K562 (cell line): Measurements from ENCODE around the gene CPTP. TPM values are rescaled to one million over a fixed set of nuclear protein-coding genes. Genes with fewer than 3 reads are reported as not detected.

Experiments used
- ARID1B ChIP-seq: fragments of 450-650 bp; IDR thresholded peaks from 2 replicates; pipeline ENCODE4 v1.6.1; 2016; ENCODE audit warnings: antibody characterized with exemption, mild to moderate bottlenecking, inconsistent platforms
- ATF2 ChIP-seq: sonication (generic); formaldehyde crosslinking; IDR thresholded peaks from 2 replicates; pipeline ENCODE4 v1.8.1; 2022; ENCODE audit warnings: missing genetic modification reagents
- CTCFL ChIP-seq: IDR thresholded peaks from 2 replicates; pipeline ENCODE4 v1.6.1; 2011; ENCODE audit warnings: borderline replicate concordance, low read depth, mild to moderate bottlenecking, moderate library complexity, low read length; ENCODE audit not compliant: insufficient read depth, poor library complexity, severe bottlenecking
- FOXA1 ChIP-seq: fragments of 450-650 bp; IDR thresholded peaks from 2 replicates; pipeline ENCODE4 v1.6.1; 2016; ENCODE audit warnings: mild to moderate bottlenecking, borderline replicate concordance
- FOXA3 ChIP-seq, 2 experiments: fragments of 450-650 bp in 1 of 2; sonication (generic) in 1 of 2; formaldehyde crosslinking; IDR thresholded peaks in 1 of 2; conservative IDR thresholded peaks in 1 of 2; 2 replicates each; pipeline versions ENCODE4 v1.4.0 to v1.8.0; 2020 to 2022; ENCODE audit warnings: mild to moderate bottlenecking in 2 of 2, missing genetic modification reagents in 1 of 2
- HDAC3 ChIP-seq: fragments of 450-650 bp; IDR thresholded peaks from 2 replicates; pipeline ENCODE4 v1.6.1; 2018; ENCODE audit warnings: borderline replicate concordance, mild to moderate bottlenecking, moderate library complexity; ENCODE audit not compliant: partially characterized antibody
- HNRNPH1 ChIP-seq: fragments of 200-400 bp; formaldehyde crosslinking; optimal IDR thresholded peaks from 2 replicates; pipeline ENCODE3; 2017; ENCODE audit warnings: low read depth, mild to moderate bottlenecking, low read length, moderate library complexity
- IRF2 ChIP-seq: sonication (generic); formaldehyde crosslinking; IDR thresholded peaks from 2 replicates; pipeline ENCODE4 v1.8.1; 2022; ENCODE audit warnings: mild to moderate bottlenecking, missing genetic modification reagents
- KLF10 ChIP-seq: fragments of 250-450 bp; sonication (Bioruptor Pico); IDR thresholded peaks from 2 replicates; pipeline ENCODE4 v1.6.1; 2021; ENCODE audit warnings: matching md5 sums
- NRF1 ChIP-seq, 2 experiments: fragments of 450-650 bp; IDR thresholded peaks in 1 of 2; conservative IDR thresholded peaks in 1 of 2; 2 replicates each; pipeline ENCODE4 v1.6.1; 2014; ENCODE audit warnings: mild to moderate bottlenecking in 2 of 2
- PATZ1 ChIP-seq: fragments of 250-450 bp; sonication (Bioruptor Pico); IDR thresholded peaks from 2 replicates; pipeline ENCODE4 v1.5.0; 2020; ENCODE audit warnings: mild to moderate bottlenecking, borderline replicate concordance
- SIRT6 ChIP-seq: IDR thresholded peaks from one replicate; pipeline ENCODE4 v1.6.1; 2012; ENCODE audit warnings: low read depth, mild to moderate bottlenecking, control low read depth, inconsistent platforms, low read length, moderate library complexity
- SMARCA5 ChIP-seq: fragments of 450-650 bp; IDR thresholded peaks from 2 replicates; pipeline ENCODE4 v1.6.1; 2016
- SOX6 ChIP-seq: fragments of 450-650 bp; IDR thresholded peaks from 2 replicates; pipeline ENCODE4 v1.6.1; 2014; ENCODE audit warnings: mild to moderate bottlenecking
- TCF7L2 ChIP-seq: fragments of 150-350 bp; IDR thresholded peaks from 2 replicates; pipeline ENCODE4 v1.6.1; 2016; ENCODE audit warnings: low read depth, mild to moderate bottlenecking, low read length, moderate library complexity
- WHSC1 ChIP-seq: IDR thresholded peaks from one replicate; pipeline ENCODE4 v1.6.1; 2012; ENCODE audit warnings: low read length, control low read depth, inconsistent platforms
- YY1 ChIP-seq, 3 experiments: IDR thresholded peaks; 2 replicates each; pipeline ENCODE4 v1.6.1; 2011; ENCODE audit warnings: low read length in 2 of 3, mild to moderate bottlenecking in 2 of 3, moderate library complexity in 2 of 3, borderline replicate concordance in 1 of 3, control low read depth in 1 of 3, low read depth in 1 of 3; ENCODE audit not compliant: insufficient read depth in 3 of 3, insufficient replicate concordance in 2 of 3, control insufficient read depth in 1 of 3, insufficient read length in 1 of 3; ENCODE audit errors: extremely low read depth in 1 of 3
- ZBTB26 ChIP-seq: fragments of 450-650 bp; formaldehyde crosslinking; IDR thresholded peaks from 2 replicates; pipeline ENCODE4 v1.4.0; 2022; ENCODE audit warnings: missing genetic modification characterization
- ZNF584 ChIP-seq: fragments of 200-800 bp; sonication (Bioruptor generic); IDR thresholded peaks from 2 replicates; pipeline ENCODE4 v1.6.1; 2016; ENCODE audit warnings: low read depth, mild to moderate bottlenecking, missing genetic modification characterization, missing compliant biosample characterization
- ZNF780A ChIP-seq: fragments of 250-450 bp; sonication (Bioruptor Pico); IDR thresholded peaks from 2 replicates; pipeline ENCODE4 v1.5.0; 2021; ENCODE audit warnings: mild to moderate bottlenecking
- polyA plus RNA-seq, 8 experiments: library from polyadenylated mRNA; depleted of rRNA in 4 of 8; stranded (reverse) in 5 of 8; unstranded in 3 of 8; fragments of >200 nt; fragmentation: Nextera tagmentation in 2 of 8; fragmentation: Illumina TruSeq in 1 of 8; extraction: Ambion mirVana in 2 of 8; extraction: Trizol in 1 of 8; gene quantifications; 2 replicates each; pipeline versions ENCODE4 v1.2.1 to v1.2.3, GENCODE V29; 2011 to 2014; ENCODE audit warnings: inconsistent platforms in 1 of 8, missing spikeins in 1 of 8
- total RNA-seq, 7 experiments: library from RNA; depleted of rRNA in 6 of 7; stranded (reverse); fragments of >200 nt in 6 of 7; fragmentation: Illumina TruSeq in 2 of 7; extraction: Trizol in 2 of 7; gene quantifications; 2 replicates each; pipeline versions ENCODE4 v1.2.1 to v1.2.3, GENCODE V29; 2011 to 2021; ENCODE audit warnings: low replicate concordance in 1 of 7

CPTP gene
- total and polyA plus RNA-seq, 9 of the 15 experiments (the other 6 are each of a cell fraction or from before 2014, with no cell fraction given), result 0.11 to 25.8 (median 3.5) TPM

- TF ChIP-seq ZNF780A (CRISPR knock-in tag) (no peak), FOXA1 (no peak), SIRT6 (peak; percentile 16), ZNF584 (CRISPR knock-in tag) (peak; percentile 83), SOX6 (peak; percentile 89), ZBTB26 (CRISPR knock-in tag) (peak; percentile 82), TCF7L2 (0 out of 2 replicates have a peak, but pooled peaks have one; percentile 63), HNRNPH1 (no peak), SMARCA5 (no peak), ATF2 (no peak), ARID1B (no peak; the same call in 1 of the 2 replicates), KLF10 (CRISPR knock-in tag) (no peak), WHSC1 (no peak), CTCFL (peak; percentile 92), NRF1 (conservative IDR thresholded peaks at IDR 0.05 in 1 of 2, IDR thresholded peaks at IDR 0.05 in 1 of 2) (peak; percentile 47 to 66; a peak in 3 of 4 replicates), FOXA3 (CRISPR knock-in tag; conservative IDR thresholded peaks at IDR 0.05 in 1 of 2, IDR thresholded peaks at IDR 0.05 in 1 of 2) (no peak), PATZ1 (CRISPR knock-in tag) (no peak), YY1 (IDR thresholded peaks at IDR 0.05; ENCODE audit: borderline replicate concordance in 1 of 3, control insufficient read depth in 1 of 3, extremely low read depth in 1 of 3, insufficient read depth in 3 of 3, insufficient read length in 1 of 3, insufficient replicate concordance in 2 of 3, low read depth in 1 of 3, low read length in 2 of 3) (peak in 2 of 3 experiments; percentile 83 to 84), IRF2 (CRISPR knock-in tag) (no peak), HDAC3 (peak; percentile 99)
Observed at GRCh38 chr1:1374929-1375662, 50.5 kb downstream of the CPTP start, which contains the start of gene AURKAIP1 (continued).
